Hypothalamus (tissue), 51 donors: ENCODE data around the gene STYXL1.
"Not testable (repeated sequence)": the region's sequence is repeated elsewhere in the genome, so short reads cannot be mapped to it uniquely, and the experiment has no call there.

Experiments used
- DNase-seq, 51 donors: peaks; one replicate each; lab custom pipeline; 2025; lab: John Stamatoyannopoulos, UW

The STYXL1 gene

GRCh38 chr7:76040126-76040525 is 7.7 kb downstream of the STYXL1 start:
- DNase-seq = no peak

GRCh38 chr7:76037310-76037709 is 10.5 kb downstream of the STYXL1 start:
- DNase-seq = peak in 1 of 51 donors; percentile 23

- DNase-seq = no peak
Observed at GRCh38 chr7:76031964-76032363, 15.8 kb downstream of the STYXL1 start.

GRCh38 chr7:76029682-76030081 is 18.1 kb downstream of the STYXL1 start:
- DNase-seq = not testable (repeated sequence)

- DNase-seq = peak in 12 of 51 donors; percentile 2 to 23 (median 8)
Observed at GRCh38 chr7:76023002-76023401, 24.8 kb downstream of the STYXL1 start.

- no peak for DNase-seq
Observed at GRCh38 chr7:76022026-76022780, 25.6 kb downstream of the STYXL1 start.

- peak in 44 of 51 donors; percentile 1 to 78 (median 26) for DNase-seq
Observed at GRCh38 chr7:76020031-76020714, 27.6 kb downstream of the STYXL1 start.

GRCh38 chr7:76018520-76018919 is 29.3 kb downstream of the STYXL1 start:
- not testable (repeated sequence) for DNase-seq

- DNase-seq = no peak
Observed at GRCh38 chr7:76016191-76016947, 31.4 kb downstream of the STYXL1 start.

GRCh38 chr7:76011442-76011861 is 36.3 kb downstream of the STYXL1 start:
- no peak for DNase-seq

- no peak for DNase-seq
Observed at GRCh38 chr7:76009672-76010600, 37.9 kb downstream of the STYXL1 start.

GRCh38 chr7:76008156-76008687 is 39.6 kb downstream of the STYXL1 start:
- no peak for DNase-seq

- DNase-seq = not testable (repeated sequence)
Observed at GRCh38 chr7:76005004-76005403, 42.8 kb downstream of the STYXL1 start.

- DNase-seq = no peak
Observed at GRCh38 chr7:76003351-76003750, 44.4 kb downstream of the STYXL1 start.

GRCh38 chr7:76002822-76003221 is 45.0 kb downstream of the STYXL1 start:
- no peak for DNase-seq

- no peak for DNase-seq
Observed at GRCh38 chr7:76002139-76002538, 45.7 kb downstream of the STYXL1 start.

GRCh38 chr7:76000566-76000965 is 47.2 kb downstream of the STYXL1 start:
- no peak for DNase-seq

GRCh38 chr7:75998038-75998437 is 49.8 kb downstream of the STYXL1 start:
- no peak for DNase-seq

- DNase-seq = no peak
Observed at GRCh38 chr7:75996476-75996875, 51.3 kb downstream of the STYXL1 start.

- DNase-seq = no peak
Observed at GRCh38 chr7:75995996-75996395, 51.8 kb downstream of the STYXL1 start.
